ENCODE data around the gene SEPTIN1.
A peak's percentile ranks its signal among the peaks of the same experiment; 100 is the strongest.
"Not testable (repeated sequence)": the region's sequence is repeated elsewhere in the genome, so short reads cannot be mapped to it uniquely, and the experiment has no call there.

SEPTIN1 gene

DNA sequence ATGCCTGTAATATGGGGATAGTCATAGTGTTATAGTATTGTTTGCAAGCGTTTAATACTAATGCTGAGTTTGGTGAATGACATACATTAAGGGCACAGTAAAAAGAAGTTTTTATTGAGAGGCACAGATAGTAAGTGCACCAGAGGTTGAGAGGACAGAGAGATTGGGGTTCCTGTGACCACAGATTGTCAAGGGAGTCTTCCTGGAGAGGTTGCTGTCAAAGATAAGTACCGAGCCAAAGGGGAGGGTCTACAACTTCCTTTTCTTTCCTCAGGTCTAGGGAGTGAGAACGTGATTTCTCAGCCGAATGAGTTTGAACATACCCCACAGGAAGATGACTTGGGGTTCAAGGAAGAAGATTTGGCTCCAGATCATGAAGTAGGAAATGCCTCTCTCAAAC, 14.7 kb upstream of the SEPTIN1 start:
- H4K20me1 ChIP-seq (ENCODE audit: insufficient read depth, low read length, poor library complexity, severe bottlenecking): peaks cover 17% of the 10 kb centered on the region
- TF ChIP-seq CTCF (conservative IDR thresholded peaks at IDR 0.05; ENCODE audit: low read length) (no peak), EZH2phosphoT487 (IDR thresholded peaks at IDR 0.05; ENCODE audit: borderline replicate concordance) (no peak)
- peak overlapping the region; percentile 85 for H3K9ac ChIP-seq (ENCODE audit: low read depth, low read length, poor library complexity, severe bottlenecking)
- H3K79me2 ChIP-seq (ENCODE audit: insufficient read depth, low read length): peaks cover 45% of the 10 kb centered on the region
- H2AFZ ChIP-seq (ENCODE audit: low read length): no peak overlapping the region
- no peaks in the 10 kb centered on the region for H3K9me2 ChIP-seq (replicated peaks; ENCODE audit: low read depth, low read length)
- peaks cover 55% of the 10 kb centered on the region for H3K4me1 ChIP-seq (ENCODE audit: insufficient read depth, low read length, poor library complexity, severe bottlenecking)
- H3K4me3 ChIP-seq (ENCODE audit: low read length, poor library complexity, severe bottlenecking): peak overlapping the region; percentile 99
- H3F3A ChIP-seq (ENCODE audit: low read depth): peaks cover 26% of the 10 kb centered on the region
- peaks cover 8% of the 10 kb centered on the region; the same call in 1 of the 2 replicates for H3K36me3 ChIP-seq (ENCODE audit: insufficient read depth, low read length)
- H3K9me3 ChIP-seq (ENCODE audit: insufficient read depth, low read depth, low read length): no peaks in the 10 kb centered on the region
- no peaks in the 10 kb centered on the region for H3K27me3 ChIP-seq (ENCODE audit: insufficient read depth, low read length, poor library complexity, severe bottlenecking)
- H3K4me2 ChIP-seq (ENCODE audit: low read depth, low read length, poor library complexity, severe bottlenecking): peak overlapping the region; percentile 100

DNA sequence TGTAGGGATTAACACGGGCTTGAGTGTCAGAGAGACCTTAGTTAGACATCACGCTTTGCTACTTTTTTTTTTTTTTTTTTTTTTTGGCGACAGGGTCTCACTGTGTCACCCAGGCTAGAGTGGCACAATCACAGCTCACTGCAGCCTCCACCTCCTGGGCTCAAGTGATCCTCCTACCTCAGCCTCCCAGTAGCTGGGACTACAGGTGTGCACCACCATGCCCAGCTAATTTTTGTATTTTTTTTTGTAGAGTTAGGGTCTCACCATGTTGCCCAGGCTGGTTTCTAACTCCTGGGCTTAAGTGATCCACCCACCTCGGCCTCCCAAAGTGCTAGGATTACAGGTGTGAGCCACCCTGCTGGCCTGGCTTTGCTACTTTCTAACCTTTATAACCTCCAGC, 14.3 kb upstream of the SEPTIN1 start:
- peak overlapping the region; percentile 99 for H3K4me3 ChIP-seq (ENCODE audit: low read length, poor library complexity, severe bottlenecking)
- H4K20me1 ChIP-seq (ENCODE audit: insufficient read depth, low read length, poor library complexity, severe bottlenecking): peaks cover 17% of the 10 kb centered on the region
- peaks cover 55% of the 10 kb centered on the region for H3K4me1 ChIP-seq (ENCODE audit: insufficient read depth, low read length, poor library complexity, severe bottlenecking)
- H3K27me3 ChIP-seq (ENCODE audit: insufficient read depth, low read length, poor library complexity, severe bottlenecking); H3K9me3 ChIP-seq (ENCODE audit: insufficient read depth, low read depth, low read length); H3K36me3 ChIP-seq (ENCODE audit: insufficient read depth, low read length); H2AFZ ChIP-seq (ENCODE audit: low read length); H3K9me2 ChIP-seq (replicated peaks; ENCODE audit: low read depth, low read length): not testable (repeated sequence)
- peak overlapping the region; percentile 100 for H3K4me2 ChIP-seq (ENCODE audit: low read depth, low read length, poor library complexity, severe bottlenecking)
- peaks cover 45% of the 10 kb centered on the region for H3K79me2 ChIP-seq (ENCODE audit: insufficient read depth, low read length)
- peak overlapping the region; percentile 85 for H3K9ac ChIP-seq (ENCODE audit: low read depth, low read length, poor library complexity, severe bottlenecking)
- H3F3A ChIP-seq (ENCODE audit: low read depth): peaks cover 22% of the 10 kb centered on the region

- peaks cover 8% of the 10 kb centered on the region; the same call in 1 of the 2 replicates for H3K36me3 ChIP-seq (ENCODE audit: insufficient read depth, low read length)
- no peaks in the 10 kb centered on the region for H3K9me3 ChIP-seq (ENCODE audit: insufficient read depth, low read depth, low read length)
- H3K4me2 ChIP-seq (ENCODE audit: low read depth, low read length, poor library complexity, severe bottlenecking): peak overlapping the region; percentile 100
- H4K20me1 ChIP-seq (ENCODE audit: insufficient read depth, low read length, poor library complexity, severe bottlenecking): peaks cover 17% of the 10 kb centered on the region
- H3K9ac ChIP-seq (ENCODE audit: low read depth, low read length, poor library complexity, severe bottlenecking): peak overlapping the region; percentile 85
- H3K4me3 ChIP-seq (ENCODE audit: low read length, poor library complexity, severe bottlenecking): peak overlapping the region; percentile 99
- no peaks in the 10 kb centered on the region for H3K27me3 ChIP-seq (ENCODE audit: insufficient read depth, low read length, poor library complexity, severe bottlenecking)
- peak overlapping the region; percentile 46; the same call in 1 of the 2 replicates for H2AFZ ChIP-seq (ENCODE audit: low read length)
- H3K9me2 ChIP-seq (replicated peaks; ENCODE audit: low read depth, low read length): no peaks in the 10 kb centered on the region
- H3K79me2 ChIP-seq (ENCODE audit: insufficient read depth, low read length): peaks cover 45% of the 10 kb centered on the region
- no peak for TF ChIP-seq EZH2phosphoT487 (IDR thresholded peaks at IDR 0.05; ENCODE audit: borderline replicate concordance)
- no peak for TF ChIP-seq CTCF (conservative IDR thresholded peaks at IDR 0.05; ENCODE audit: low read length)
- peaks cover 55% of the 10 kb centered on the region for H3K4me1 ChIP-seq (ENCODE audit: insufficient read depth, low read length, poor library complexity, severe bottlenecking)
- peaks cover 18% of the 10 kb centered on the region for H3F3A ChIP-seq (ENCODE audit: low read depth)
Measured at GRCh38 chr16:30395992-30396585, 13.7 kb upstream of the SEPTIN1 start.
